ENCODE data around the gene MYL4.
"Not testable (repeated sequence)": the region's sequence is repeated elsewhere in the genome, so short reads cannot be mapped to it uniquely, and the experiment has no call there.

- TF ChIP-seq CTCF, POLR2A, EP300 (IDR thresholded peaks at IDR 0.05): not testable (repeated sequence)
Observed at GRCh38 chr17:47174823-47175222, 34.3 kb upstream of the MYL4 start.

All from stomach (tissue), 4 donors.